Measurements from ENCODE around the gene ITIH4.

The ITIH4 gene

GRCh38 chr3:52831500-52832301 is 1.2 kb upstream of the ITIH4 start:
- DNase-seq (ENCODE audit: low read depth) = peak; percentile 87

DNA sequence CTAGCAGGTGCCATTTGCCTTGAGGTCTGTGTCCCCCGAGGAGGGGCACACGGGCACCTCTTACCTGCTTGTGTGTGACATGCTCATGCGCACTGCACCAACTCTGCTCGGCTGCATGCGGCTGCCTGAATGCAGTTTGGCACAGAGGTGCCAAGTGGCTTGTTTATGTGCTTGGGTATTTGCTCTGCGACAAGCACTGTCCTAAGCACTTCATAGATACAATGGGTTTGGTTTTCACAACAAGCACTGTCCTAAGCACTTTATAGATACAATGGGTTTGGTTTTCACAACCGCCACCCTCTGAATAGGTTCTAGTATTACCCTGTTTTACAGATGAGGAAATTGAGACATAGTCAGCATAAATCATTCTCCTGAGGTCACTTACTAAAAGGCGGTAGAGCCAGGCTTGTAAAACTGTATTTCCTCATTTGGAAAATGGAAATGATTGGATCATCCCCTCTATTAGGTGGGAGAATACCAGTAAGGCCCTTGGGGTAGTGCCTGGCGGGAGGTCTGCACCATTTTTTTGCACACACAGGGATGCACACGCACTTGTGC is 487 bp downstream of the ITIH4 start:
- DNase-seq (ENCODE audit: low read depth) = no peak

GRCh38 chr3:52829482-52829881 is 990 bp downstream of the ITIH4 start:
- DNase-seq (ENCODE audit: low read depth) = no peak

DNA sequence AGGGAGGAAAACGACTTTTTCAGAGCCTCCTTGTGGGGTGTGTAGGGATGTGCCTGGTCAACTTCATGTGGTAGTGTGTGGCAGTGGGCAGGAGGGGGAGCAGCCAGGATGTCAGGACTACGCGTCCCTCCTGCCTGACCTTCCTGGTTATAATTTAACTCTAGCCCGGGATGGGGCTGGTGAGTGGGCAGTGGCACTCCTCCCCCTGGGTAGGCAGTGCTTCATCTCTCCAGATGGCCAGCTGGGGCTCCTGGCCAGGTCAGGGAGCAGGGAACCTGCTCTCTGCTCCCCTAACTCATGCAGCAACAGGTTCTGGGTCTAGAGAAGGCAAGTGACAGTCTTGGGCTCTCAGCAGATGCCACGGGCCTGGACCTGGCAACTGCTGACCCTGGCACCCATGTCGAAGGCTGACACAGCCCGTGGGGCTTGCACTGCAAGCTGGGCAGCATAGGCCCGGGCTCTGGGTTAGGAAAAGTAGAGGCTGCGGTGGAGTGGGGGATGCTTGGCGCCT is 2.6 kb downstream of the ITIH4 start:
- DNase-seq (ENCODE audit: low read depth) = peak; percentile 19

GRCh38 chr3:52827441-52827840 is 3.0 kb downstream of the ITIH4 start:
- DNase-seq (ENCODE audit: low read depth) = peak; percentile 63

- DNase-seq (ENCODE audit: low read depth) = no peak
Measured at GRCh38 chr3:52824037-52824436, 6.4 kb downstream of the ITIH4 start.

DNA sequence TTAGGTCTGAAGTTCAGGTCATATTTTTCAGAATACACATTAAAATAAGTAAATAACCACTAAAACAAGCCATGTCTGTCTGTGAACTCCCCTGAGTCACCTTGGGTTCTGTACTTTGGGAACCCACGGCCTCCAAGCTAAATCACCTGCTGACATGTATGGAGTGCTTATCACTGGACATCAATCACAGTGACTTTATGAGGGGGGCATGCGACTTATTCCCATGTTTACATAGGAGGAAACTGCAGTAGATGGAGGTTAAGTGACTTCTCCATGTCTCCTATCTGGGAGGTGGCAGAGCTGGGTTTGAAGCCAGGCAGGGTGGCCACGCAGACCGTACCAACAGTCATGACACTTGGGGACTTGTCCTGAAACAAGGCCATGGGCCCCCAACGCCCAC is 8.1 kb downstream of the ITIH4 start:
- DNase-seq (ENCODE audit: low read depth) = no peak

DNA sequence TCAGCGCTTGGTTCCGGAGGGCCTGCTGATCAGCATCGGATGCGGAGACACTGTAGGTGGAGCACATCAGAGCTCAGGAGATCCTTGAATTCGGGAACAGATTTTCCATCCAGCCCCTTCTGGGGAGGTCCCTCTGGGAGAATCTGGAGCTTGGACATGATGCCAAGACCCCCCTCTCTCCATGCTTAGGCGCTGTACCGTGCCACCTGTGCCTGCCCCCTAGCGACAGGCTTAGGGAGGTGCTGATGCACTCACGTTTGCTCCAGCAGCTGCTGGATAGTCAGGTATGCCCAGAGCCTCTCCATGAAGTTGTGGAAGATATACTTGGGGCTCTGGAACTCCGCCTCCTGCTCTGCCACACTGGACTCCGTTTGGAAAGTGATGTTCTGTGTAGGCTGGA is 9.7 kb downstream of the ITIH4 start:
- peak; percentile 36 for DNase-seq (ENCODE audit: low read depth)

DNA sequence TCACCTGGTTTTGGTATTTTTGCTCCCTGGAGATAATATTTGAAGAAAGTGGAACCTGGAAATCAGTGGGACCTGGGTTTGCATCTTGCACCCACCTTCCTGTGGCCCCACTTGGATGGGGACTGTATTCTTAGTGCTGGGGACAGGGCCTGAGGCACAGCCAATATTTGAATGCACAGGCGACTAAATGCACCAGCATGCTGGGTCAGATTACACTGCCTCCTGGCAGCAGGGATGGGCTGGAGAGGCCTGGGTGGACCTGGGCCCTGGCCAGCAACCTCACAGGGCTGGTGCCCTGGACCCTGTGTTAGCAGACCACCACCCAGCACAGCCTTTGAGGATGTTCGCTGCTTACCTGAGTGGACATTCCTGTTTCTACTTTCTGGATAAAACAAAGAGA is 10.5 kb downstream of the ITIH4 start:
- no peak for DNase-seq (ENCODE audit: low read depth)

GRCh38 chr3:52817860-52818259 is 12.6 kb downstream of the ITIH4 start:
- no peak for DNase-seq (ENCODE audit: low read depth)

GRCh38 chr3:52817221-52817620 is 13.3 kb downstream of the ITIH4 start:
- DNase-seq (ENCODE audit: low read depth) = no peak

DNA sequence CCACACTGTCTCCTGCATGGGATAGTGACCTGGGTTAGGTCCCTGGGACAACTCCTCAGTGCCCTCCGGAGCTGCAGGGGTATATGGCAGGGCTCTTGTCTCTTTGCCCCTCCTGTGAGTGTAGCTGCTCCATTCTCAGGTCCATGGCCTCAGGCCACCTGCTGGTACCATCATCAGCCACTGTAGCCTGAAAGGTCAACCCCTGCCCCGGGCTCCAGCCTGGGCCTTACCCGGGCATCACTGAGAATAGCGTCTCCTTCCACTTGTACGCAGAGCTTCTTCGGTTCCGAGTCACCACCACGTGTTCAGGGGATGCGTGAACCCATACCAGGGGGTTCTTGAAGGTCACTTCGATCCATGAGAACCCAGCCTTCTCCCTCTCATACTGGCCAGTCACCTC is 13.8 kb downstream of the ITIH4 start:
- no peak for DNase-seq (ENCODE audit: low read depth)

GRCh38 chr3:52816199-52816598 is 14.3 kb downstream of the ITIH4 start:
- DNase-seq (ENCODE audit: low read depth) = no peak

GRCh38 chr3:52813810-52814209 is 16.7 kb downstream of the ITIH4 start:
- no peak for DNase-seq (ENCODE audit: low read depth)

DNA sequence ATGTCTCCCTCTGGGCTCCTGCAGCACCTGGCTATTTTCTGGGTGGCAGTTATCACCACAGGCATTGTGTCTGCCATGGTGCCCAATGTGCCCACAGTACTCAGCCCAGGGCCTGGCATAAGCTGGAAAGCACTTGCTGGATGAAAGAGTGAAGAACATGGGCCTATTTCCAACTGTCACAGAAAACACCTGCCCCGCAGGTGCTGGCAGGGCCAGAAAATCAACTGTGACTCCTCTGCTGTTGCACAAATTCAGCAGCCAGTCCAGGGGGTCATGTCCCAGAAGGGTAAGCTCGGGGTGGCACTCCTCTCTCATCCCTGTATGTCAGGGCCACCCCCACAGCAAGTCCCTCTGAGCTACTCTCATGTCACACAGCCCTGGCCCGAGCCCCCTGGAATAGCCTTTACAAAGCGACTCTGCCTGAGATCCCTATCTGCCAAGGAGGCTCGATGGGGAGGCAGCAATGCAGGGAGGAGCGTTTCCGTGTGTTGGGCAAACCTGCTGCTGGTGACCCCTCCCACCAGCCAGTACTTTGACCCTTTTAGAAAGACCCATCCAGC is 18.9 kb downstream of the ITIH4 start:
- no peak for DNase-seq (ENCODE audit: low read depth)

GRCh38 chr3:52810923-52811322 is 19.5 kb downstream of the ITIH4 start:
- no peak for DNase-seq (ENCODE audit: low read depth)

GRCh38 chr3:52809662-52810377 is 20.7 kb downstream of the ITIH4 start:
- DNase-seq (ENCODE audit: low read depth) = no peak

DNA sequence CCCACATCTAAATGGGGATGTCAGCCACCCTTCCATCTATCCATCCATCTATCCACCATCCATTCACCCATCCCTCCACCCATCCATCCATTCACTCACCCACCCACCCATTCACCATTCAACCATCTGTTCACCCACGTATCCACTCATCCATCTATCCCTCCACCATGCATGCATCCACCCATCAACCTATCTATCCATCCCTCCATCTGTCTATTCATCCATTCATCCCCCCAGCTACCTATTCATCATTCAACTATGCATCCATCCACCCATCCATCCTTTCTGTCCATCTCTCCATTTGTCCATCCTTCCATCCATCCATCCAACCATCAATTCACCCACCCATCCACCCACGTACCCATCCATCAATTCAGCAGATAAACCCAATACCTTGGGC is 21.3 kb downstream of the ITIH4 start:
- no peak for DNase-seq (ENCODE audit: low read depth)

DNA sequence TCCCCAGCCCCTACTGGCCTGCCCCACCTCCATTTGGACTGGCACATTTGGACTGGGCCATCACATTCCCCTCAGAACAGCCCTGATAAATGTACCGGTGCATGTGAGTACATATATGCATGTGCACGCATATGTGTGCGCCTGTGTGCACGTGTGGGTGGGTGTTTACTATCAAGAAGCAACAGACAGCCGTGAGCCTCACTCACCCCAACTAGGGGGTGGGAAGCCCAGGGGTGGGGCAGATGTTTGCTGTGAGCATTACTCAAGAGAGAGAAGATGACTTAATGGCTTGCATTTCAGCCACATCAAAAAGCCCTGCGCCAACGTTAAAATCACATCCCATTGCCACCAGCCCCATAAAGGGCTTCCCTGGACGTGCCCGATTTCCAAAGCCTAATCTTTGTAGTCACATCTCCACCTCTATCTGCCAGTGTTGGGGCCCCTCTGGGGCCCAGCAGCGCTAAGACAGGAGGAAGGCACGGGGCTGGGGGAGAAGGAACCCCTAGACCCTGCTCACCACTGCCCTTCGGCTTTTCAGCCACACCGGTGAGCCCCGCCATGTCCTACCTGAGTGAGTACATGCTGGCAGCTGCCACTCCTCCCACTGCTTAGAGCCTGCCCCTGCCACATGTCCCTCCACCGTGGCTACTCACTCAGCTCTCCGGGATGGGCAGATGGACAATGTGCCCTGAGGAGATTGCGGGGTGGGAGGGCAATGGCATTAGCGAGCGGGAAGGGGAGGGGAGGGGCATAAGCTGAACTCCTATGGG is 25.0 kb downstream of the ITIH4 start:
- no peak for DNase-seq (ENCODE audit: low read depth)

GRCh38 chr3:52801839-52802238 is 28.6 kb downstream of the ITIH4 start:
- no peak for DNase-seq (ENCODE audit: low read depth)

DNA sequence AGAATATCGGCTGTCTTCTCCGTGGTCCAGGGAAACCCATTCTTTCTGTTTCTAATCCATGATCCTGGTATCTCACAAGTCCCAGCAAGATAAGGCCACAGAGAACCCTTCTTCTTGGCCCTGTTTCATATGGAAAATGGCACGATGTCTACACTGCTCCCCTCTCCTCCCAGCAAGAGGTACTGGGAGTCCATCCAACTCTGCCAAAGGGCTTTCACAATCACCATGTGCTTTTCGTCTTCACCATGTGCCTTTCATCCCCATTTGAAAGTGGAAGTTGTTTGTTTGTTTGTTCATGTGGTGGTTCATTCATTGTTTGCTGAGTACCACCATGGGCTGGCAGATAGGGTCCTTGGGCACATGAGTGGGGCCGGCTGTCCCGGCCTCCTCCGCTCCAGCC is 30.4 kb downstream of the ITIH4 start:
- no peak for DNase-seq (ENCODE audit: low read depth)

DNA sequence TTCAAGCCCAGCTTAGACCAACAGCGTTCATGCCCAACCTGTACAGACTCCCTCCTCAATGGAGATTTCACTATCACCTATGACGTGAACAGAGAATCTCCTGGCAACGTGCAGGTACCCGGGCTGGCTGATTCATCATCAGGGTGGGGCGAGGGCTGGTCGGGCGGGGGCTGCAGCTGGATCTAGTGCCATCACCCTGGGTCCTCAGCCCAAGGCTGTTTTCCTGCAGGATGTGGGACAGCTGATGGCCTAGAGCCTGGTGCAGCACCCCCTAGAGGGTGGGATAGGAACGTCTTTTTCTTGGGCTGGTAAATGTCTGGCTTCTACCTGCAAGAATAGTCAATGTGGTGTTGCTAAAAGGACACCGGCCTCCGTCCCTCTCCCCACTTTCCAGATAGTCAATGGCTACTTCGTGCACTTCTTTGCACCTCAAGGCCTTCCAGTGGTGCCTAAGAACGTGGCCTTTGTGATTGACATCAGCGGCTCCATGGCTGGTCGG is 31.4 kb downstream of the ITIH4 start:
- DNase-seq (ENCODE audit: low read depth) = peak; percentile 26
